H1 (cell line): Measurements from ENCODE around the gene PPIA. TPM values are rescaled to one million over a fixed set of nuclear protein-coding genes. Genes with fewer than 3 reads are reported as not detected.
A peak's percentile ranks its signal among the peaks of the same experiment; 100 is the strongest.

Source experiments
- CTCF ChIA-PET: fragments of 300-600 bp; sonication (Branson Sonifier 250); formaldehyde crosslinking; loops from one replicate; lab custom pipeline; 2021; ENCODE audit not compliant: partially characterized antibody; lab: Charles Lee
- POLR2A ChIA-PET: fragments of 300-600 bp; sonication (Branson Sonifier 250); formaldehyde crosslinking; loops from one replicate; lab custom pipeline; 2021; ENCODE audit warnings: inconsistent platforms; ENCODE audit not compliant: partially characterized antibody; lab: Charles Lee
- DNase-seq, 2 experiments: peaks; one replicate each; pipeline versions ENCODE4 v3.0.0 to v3.0.0-alpha.2; 2010 to 2022; ENCODE audit warnings: low spot score in 2 of 2, low read depth in 1 of 2, mixed read lengths in 1 of 2
- FAIRE-seq: peaks from 2 replicates; lab custom pipeline; 2011; peaks lifted over from hg19 to GRCh38; lab: Jason Lieb, UNC
- H2AFZ ChIP-seq: 2 replicates; pipeline ENCODE4 v1.8.1; 2012; ENCODE audit warnings: low read length, inconsistent platforms
- H2AK5ac ChIP-seq: 2 replicates; pipeline ENCODE4 v1.6.1; 2013; ENCODE audit warnings: low read depth, low read length
- H2BK120ac ChIP-seq: replicated peaks from 2 replicates; pipeline ENCODE3; 2013; ENCODE audit warnings: low read depth, low read length, inconsistent platforms
- H2BK12ac ChIP-seq: 2 replicates; pipeline ENCODE4 v1.6.1; 2013; ENCODE audit warnings: low read depth, low read length
- H2BK15ac ChIP-seq: 2 replicates; pipeline ENCODE4 v1.6.1; 2013; ENCODE audit warnings: low read length
- H2BK20ac ChIP-seq: 2 replicates; pipeline ENCODE4 v1.6.1; 2013; ENCODE audit warnings: low read length
- H2BK5ac ChIP-seq: 2 replicates; pipeline ENCODE4 v1.6.1; 2013; ENCODE audit warnings: low read depth, low read length
- H3K14ac ChIP-seq: 2 replicates; pipeline ENCODE4 v1.6.1; 2013; ENCODE audit warnings: inconsistent platforms; ENCODE audit not compliant: insufficient read length
- H3K18ac ChIP-seq: 2 replicates; pipeline ENCODE4 v1.6.1; 2013; ENCODE audit warnings: low read length; ENCODE audit errors: extremely low read depth
- H3K23ac ChIP-seq: 2 replicates; pipeline ENCODE4 v1.6.1; 2013; ENCODE audit warnings: inconsistent platforms; ENCODE audit not compliant: insufficient read length
- H3K23me2 ChIP-seq: 2 replicates; pipeline ENCODE4 v1.6.1; 2013; ENCODE audit warnings: low read depth, low read length
- H3K27ac ChIP-seq: 2 replicates; pipeline ENCODE4 v1.6.1; 2011; ENCODE audit warnings: low read depth, low read length, inconsistent platforms
- H3K27me3 ChIP-seq, 4 experiments: replicated peaks in 1 of 4; 1 replicate in 1 of 4; 2 replicates in 3 of 4; pipeline versions ENCODE4 v1.6.1 to v1.8.1; 2011 to 2013; ENCODE audit warnings: low read length in 3 of 4, mild to moderate bottlenecking in 3 of 4, inconsistent platforms in 2 of 4, mixed read lengths in 2 of 4, moderate library complexity in 1 of 4; ENCODE audit not compliant: control insufficient read depth in 3 of 4, insufficient read depth in 3 of 4; ENCODE audit errors: extremely low read depth in 1 of 4
- H3K36me3 ChIP-seq, 4 experiments: 2 replicates each; pipeline versions ENCODE4 v1.6.1 to v1.8.1; 2011 to 2013; ENCODE audit warnings: mild to moderate bottlenecking in 4 of 4, low read length in 3 of 4, moderate library complexity in 2 of 4, control low read depth in 1 of 4, inconsistent platforms in 1 of 4; ENCODE audit not compliant: insufficient read depth in 4 of 4, control insufficient read depth in 2 of 4
- H3K4ac ChIP-seq: replicated peaks from 2 replicates; pipeline ENCODE3; 2013; ENCODE audit warnings: low read length, low read depth, mixed read lengths, inconsistent platforms; ENCODE audit not compliant: insufficient read length
- H3K4me1 ChIP-seq, 4 experiments: replicated peaks in 1 of 4; 1 replicate in 1 of 4; 2 replicates in 3 of 4; pipeline versions ENCODE4 v1.6.1 to v1.8.1; 2011 to 2013; ENCODE audit warnings: low read length in 3 of 4, inconsistent platforms in 2 of 4, mixed read lengths in 1 of 4; ENCODE audit not compliant: insufficient read depth in 4 of 4, control insufficient read depth in 3 of 4
- H3K4me2 ChIP-seq, 2 experiments: 2 replicates each; pipeline versions ENCODE4 v1.6.1 to v1.8.1; 2011 to 2013; ENCODE audit warnings: low read depth in 2 of 2, low read length in 2 of 2, control low read depth in 1 of 2, inconsistent platforms in 1 of 2, mild to moderate bottlenecking in 1 of 2; ENCODE audit not compliant: insufficient read depth in 1 of 2
- H3K4me3 ChIP-seq, 4 experiments: fragments of 200-600, 300-600 bp in 1 of 4; sonication (generic), shearing (Covaris generic), sonication (Bioruptor Twin) in 1 of 4; 2 replicates each; pipeline versions ENCODE4 v1.5.1 to v1.8.1; 2011 to 2016; ENCODE audit warnings: low read length in 4 of 4, low read depth in 3 of 4, control low read depth in 2 of 4, inconsistent platforms in 2 of 4, mild to moderate bottlenecking in 2 of 4, mixed read lengths in 1 of 4, moderate library complexity in 1 of 4; ENCODE audit not compliant: insufficient read depth in 2 of 4; ENCODE audit errors: extremely low read depth in 1 of 4
- H3K56ac ChIP-seq: replicated peaks from 2 replicates; pipeline ENCODE3; 2013; ENCODE audit warnings: low read depth, mild to moderate bottlenecking, mixed read lengths, low read length, inconsistent platforms; ENCODE audit not compliant: insufficient read length
- H3K79me1 ChIP-seq: 2 replicates; pipeline ENCODE4 v1.6.1; 2013; ENCODE audit warnings: low read depth, low read length, control low read depth
- H3K79me2 ChIP-seq, 2 experiments: 2 replicates each; pipeline versions ENCODE4 v1.6.1 to v1.8.1; 2012 to 2013; ENCODE audit warnings: low read length in 2 of 2, mild to moderate bottlenecking in 2 of 2, inconsistent platforms in 1 of 2; ENCODE audit not compliant: insufficient read depth in 2 of 2, control insufficient read depth in 1 of 2
- H3K9ac ChIP-seq, 4 experiments: replicated peaks in 1 of 4; 1 replicate in 1 of 4; 2 replicates in 3 of 4; pipeline versions ENCODE4 v1.6.1 to v1.8.1; 2011 to 2013; ENCODE audit warnings: low read depth in 3 of 4, low read length in 3 of 4, control low read depth in 2 of 4, mild to moderate bottlenecking in 2 of 4, moderate library complexity in 2 of 4, inconsistent platforms in 1 of 4; ENCODE audit errors: extremely low read depth in 1 of 4
- H3K9me3 ChIP-seq, 2 experiments: 2 replicates each; pipeline versions ENCODE4 v1.6.1 to v1.8.1; 2012 to 2013; ENCODE audit warnings: mild to moderate bottlenecking in 2 of 2, moderate library complexity in 2 of 2, control low read depth in 1 of 2, inconsistent platforms in 1 of 2, low read depth in 1 of 2, low read length in 1 of 2, mixed read lengths in 1 of 2; ENCODE audit not compliant: insufficient read depth in 2 of 2
- H4K20me1 ChIP-seq, 2 experiments: replicated peaks in 1 of 2; 2 replicates each; pipeline versions ENCODE3 to v1.8.1; 2011 to 2013; ENCODE audit warnings: inconsistent platforms in 2 of 2, low read length in 2 of 2, mild to moderate bottlenecking in 1 of 2; ENCODE audit not compliant: insufficient read depth in 2 of 2, control insufficient read depth in 1 of 2
- H4K5ac ChIP-seq: 2 replicates; pipeline ENCODE4 v1.6.1; 2013; ENCODE audit warnings: low read length, low read depth, mixed read lengths, inconsistent platforms; ENCODE audit not compliant: insufficient read length
- H4K8ac ChIP-seq: 2 replicates; pipeline ENCODE4 v1.8.0; 2013; ENCODE audit warnings: mild to moderate bottlenecking, moderate library complexity, low read length, inconsistent platforms; ENCODE audit not compliant: insufficient read depth; ENCODE audit errors: extremely low read depth
- H4K91ac ChIP-seq: replicated peaks from 2 replicates; pipeline ENCODE3; 2013; ENCODE audit warnings: low read length, mixed read lengths, inconsistent platforms; ENCODE audit not compliant: insufficient read length
- CBX5 ChIP-seq: fragments of 300-800, 300-1000 bp; sonication (generic); IDR thresholded peaks from 2 replicates; pipeline ENCODE4 v1.7.1; 2016; ENCODE audit warnings: antibody characterized with exemption, low read length, low read depth
- CBX8 ChIP-seq: fragments of 300-800, 300-1000 bp; sonication (generic); IDR thresholded peaks from 2 replicates; pipeline ENCODE4 v1.7.1; 2016; ENCODE audit warnings: low read depth, low read length, borderline replicate concordance
- CREB1 ChIP-seq: IDR thresholded peaks from 2 replicates; pipeline ENCODE4 v1.6.1; 2012; ENCODE audit warnings: inconsistent platforms
- GTF2F1 ChIP-seq: IDR thresholded peaks from 2 replicates; pipeline ENCODE4 v1.6.1; 2012; ENCODE audit warnings: low read depth, low read length, improper control_type of control experiment, borderline replicate concordance
- JUND ChIP-seq: IDR thresholded peaks from 2 replicates; pipeline ENCODE4 v1.6.1; 2011; ENCODE audit warnings: mild to moderate bottlenecking, improper control_type of control experiment, low read length
- NRF1 ChIP-seq: IDR thresholded peaks from 2 replicates; pipeline ENCODE4 v1.6.1; 2011; ENCODE audit warnings: mild to moderate bottlenecking, low read depth, low read length, improper control_type of control experiment
- PHF8 ChIP-seq: fragments of 200-600 bp; sonication (generic); conservative IDR thresholded peaks from 2 replicates; pipeline ENCODE4 v1.7.1; 2012; ENCODE audit warnings: low read depth, mild to moderate bottlenecking, inconsistent platforms, low read length, moderate library complexity
- POLR2A ChIP-seq, 2 experiments: IDR thresholded peaks; 1 replicate in 1 of 2; 2 replicates in 1 of 2; pipeline ENCODE4 v1.6.1; 2011; ENCODE audit warnings: low read depth in 2 of 2, low read length in 2 of 2, mild to moderate bottlenecking in 2 of 2; ENCODE audit errors: control extremely low read depth in 1 of 2
- RNF2 ChIP-seq: fragments of 200-900, 300-1000 bp; sonication (generic); IDR thresholded peaks from 2 replicates; pipeline ENCODE4 v1.7.1; 2016; ENCODE audit warnings: borderline replicate concordance, low read depth, mild to moderate bottlenecking, antibody characterized with exemption, low read length; ENCODE audit not compliant: poor library complexity, severe bottlenecking; ENCODE audit errors: missing control alignments
- SP2 ChIP-seq: IDR thresholded peaks from 2 replicates; pipeline ENCODE4 v1.6.1; 2012; ENCODE audit warnings: mild to moderate bottlenecking, low read length, inconsistent platforms
- SP4 ChIP-seq: IDR thresholded peaks from 2 replicates; pipeline ENCODE4 v1.6.1; 2012; ENCODE audit warnings: low read length, inconsistent platforms
- TAF1 ChIP-seq: IDR thresholded peaks from 2 replicates; pipeline ENCODE4 v1.6.1; 2011; ENCODE audit warnings: mild to moderate bottlenecking, low read depth, low read length
- WGBS, 2 experiments: shearing (Covaris generic) in 1 of 2; methylation state at CpG; one replicate each; pipeline versions ENCODE4 v1.1.6 to v1.1.7; 2013 to 2015; ENCODE audit warnings: low lambda C conversion rate in 2 of 2, mixed read lengths in 2 of 2, inconsistent platforms in 1 of 2, low coverage in 1 of 2, missing lambda C conversion rate in 1 of 2; ENCODE audit not compliant: insufficient replicate concordance in 2 of 2, insufficient coverage in 1 of 2, insufficient read length in 1 of 2; ENCODE audit errors: extremely low coverage in 1 of 2, missing lambda C conversion rate in 1 of 2; 5-methylcytosine and 5-hydroxymethylcytosine counted together
- polyA plus RNA-seq, 7 experiments: library from polyadenylated mRNA; depleted of rRNA in 3 of 7; stranded (reverse) in 5 of 7; unstranded in 2 of 7; fragments of >200 nt in 5 of 7; fragments of 200-250 nt in 2 of 7; gene quantifications; 1 replicate in 5 of 7; 2 replicates in 1 of 7; 4 replicates in 1 of 7; pipeline versions ENCODE4 v1.2.1 to v1.2.3, GENCODE V29; 2011 to 2013; ENCODE audit warnings: missing spikeins in 2 of 7, mixed read lengths in 2 of 7
- total RNA-seq: library from RNA; stranded (reverse); fragmentation: NEBNext Ultra II Directional; extraction: Animal tissue kit (Norgen Biotek cat#: 25700); gene quantifications from 2 replicates; pipeline ENCODE4 v1.2.1, GENCODE V29; 2021

The PPIA gene
- total and polyA plus RNA-seq, 2 of the 8 experiments (the other 6 are each of a cell fraction or from before 2014, with no cell fraction given) = 2,865 to 5,394 TPM

GRCh38 chr7:44748948-44749731, 47.3 kb upstream of the PPIA start:
- peak overlapping the region; percentile 69; the same call in 1 of the 2 replicates for H4K8ac ChIP-seq
- peak overlapping the region; percentile 63 to 98 (median 91) for H3K4me3 ChIP-seq
- CTCF ChIA-PET = interaction anchor here (0.7 to 1.6 kb wide), 4 partner anchors 9 to 115 kb away, joined by 3 to 6 read pairs (median 3); no protein-coding TSS in a partner anchor
- H2BK120ac ChIP-seq = no peak overlapping the region
- no peak overlapping the region for H3K23ac ChIP-seq
- H3K79me1 ChIP-seq = peaks cover 12% of the 10 kb centered on the region
- no peak overlapping the region for H4K5ac ChIP-seq
- H3K14ac ChIP-seq = no peak overlapping the region
- H3K4me2 ChIP-seq = peak overlapping the region; percentile 98 to 99
- H3K56ac ChIP-seq = no peak overlapping the region
- H2BK15ac ChIP-seq = no peak overlapping the region
- no peaks in the 10 kb centered on the region for H3K27me3 ChIP-seq
- H3K18ac ChIP-seq = no peak overlapping the region; the same call in 1 of the 2 replicates
- WGBS, 2 experiments = 4% methylated on average over 25 of the region's 60 CpGs; no CpG with 5 or more reads in 1 of the 2 experiments
- FAIRE-seq (no peak), DNase-seq (no peak)
- no peak overlapping the region for H4K91ac ChIP-seq
- H3K23me2 ChIP-seq = peaks cover 7% of the 10 kb centered on the region
- H3K4me1 ChIP-seq = peaks cover 0 to 26% (median 11%) of the 10 kb centered on the region in 4 experiments; a peak in 6 of 7 replicates
- 0 out of 8 replicates have a peak, but pooled peaks cover 0 to 5% (median 0%) of the 10 kb centered on the region in 4 experiments for H3K36me3 ChIP-seq
- H2BK20ac ChIP-seq = no peak overlapping the region
- H2BK5ac ChIP-seq = no peak overlapping the region
- peak overlapping the region; percentile 10; the same call in 1 of the 2 replicates for H2AK5ac ChIP-seq
- peaks cover 14 to 15% of the 10 kb centered on the region in 2 experiments for H4K20me1 ChIP-seq
- peaks cover 8 to 49% of the 10 kb centered on the region in 2 experiments for H3K79me2 ChIP-seq
- no peak overlapping the region for H3K4ac ChIP-seq
- no peak overlapping the region for H2AFZ ChIP-seq
- H2BK12ac ChIP-seq = no peak overlapping the region
- POLR2A ChIA-PET = interaction anchor here (0.6 to 4.8 kb wide), 22 partner anchors 8 to 175 kb away, joined by 3 to 34 read pairs (median 4); partner anchors contain the start of genes DDX56, H2AZ2, OGDH and PPIA
- H3K9ac ChIP-seq = peak overlapping the region; percentile 76 to 95 (median 82)
- no peak overlapping the region; the same call in 1 of the 2 replicates for H3K27ac ChIP-seq
- H3K9me3 ChIP-seq = no peaks in the 10 kb centered on the region
- TF ChIP-seq CBX5 (no peak), GTF2F1 (no peak), PHF8 (peak; percentile 67; the same call in 1 of the 2 replicates), RNF2 (no peak), NRF1 (no peak), JUND (no peak), SP4 (no peak), SP2 (no peak), TAF1 (0 out of 2 replicates have a peak, but pooled peaks have one; percentile 5), CREB1 (no peak), POLR2A (IDR thresholded peaks at IDR 0.05; ENCODE audit: control extremely low read depth in 1 of 2, low read depth in 2 of 2, low read length in 2 of 2) (peak in 1 of 2 experiments; percentile 15; a peak in 2 of 3 replicates), CBX8 (no peak)
